HCT116 (cell line): Measurements from ENCODE around the gene MAU2. TPM values are rescaled to one million over a fixed set of nuclear protein-coding genes. Genes with fewer than 3 reads are reported as not detected.

Experiments
- ATAC-seq: fragments of 200-7000 bp; cut with Tn5 transposase; 2 replicates; pipeline ENCODE4 v1.9.1; 2020; ENCODE audit warnings: mild to moderate bottlenecking, moderate library complexity
- BruUV-seq: library from RNA; stranded (reverse); fragments of 400-500 nt; replicated peaks from 2 replicates; lab custom pipeline; 2021; lab: Mats Ljungman, UMichigan
- CTCF ChIA-PET: fragments of 300-600 bp; sonication (Branson Sonifier 250); formaldehyde crosslinking; loops from one replicate; lab custom pipeline; 2021; ENCODE audit warnings: antibody characterized with exemption; lab: Charles Lee
- POLR2A ChIA-PET: fragments of 300-600, 350-600 bp; sonication (Branson Sonifier 250); formaldehyde crosslinking; loops from one replicate; lab custom pipeline; 2021; ENCODE audit warnings: antibody characterized with exemption; lab: Charles Lee
- RAD21 ChIA-PET, 2 experiments: fragments of 300-600 bp; sonication (Branson Sonifier 250); formaldehyde crosslinking; loops; one replicate each; lab custom pipeline; 2023; ENCODE audit warnings: low total read pairs in 2 of 2; ENCODE audit not compliant: uncharacterized antibody in 2 of 2, unreplicated experiment in 2 of 2, low non-redundant PET in 1 of 2; lab: Charles Lee
- DNase-seq: peaks from one replicate; pipeline ENCODE4 v3.0.0-alpha.2; 2010; ENCODE audit warnings: low read depth, low spot score
- H2AFZ ChIP-seq: fragments of 200-600 bp; shearing (Covaris generic), sonication (generic); 2 replicates; pipeline ENCODE4 v1.6.1; 2017; ENCODE audit warnings: low read depth, mixed run types, mixed read lengths, antibody characterized with exemption, low read length; ENCODE audit not compliant: poor library complexity, severe bottlenecking
- H3K27ac ChIP-seq: 2 replicates; pipeline ENCODE4 v1.5.1; 2012; ENCODE audit warnings: low read depth, low read length
- H3K27me3 ChIP-seq: fragments of 200-600 bp; sonication (generic); 2 replicates; pipeline ENCODE4 v1.6.1; 2016; ENCODE audit warnings: mixed run types, low read length, mixed read lengths; ENCODE audit not compliant: insufficient read depth
- H3K36me3 ChIP-seq, 2 experiments: fragments of 200-500 bp in 1 of 2; fragments of 200-600 bp in 1 of 2; sonication (Bioruptor generic) in 1 of 2; sonication (generic) in 1 of 2; 2 replicates each; pipeline versions ENCODE4 v1.5.1 to v1.6.1; 2014 to 2016; ENCODE audit warnings: low read length in 2 of 2, inconsistent platforms in 1 of 2, mixed read lengths in 1 of 2, mixed run types in 1 of 2; ENCODE audit not compliant: insufficient read depth in 2 of 2, control insufficient read depth in 1 of 2
- H3K4me1 ChIP-seq, 2 experiments: fragments of 200-600 bp in 1 of 2; sonication (generic) in 1 of 2; 2 replicates each; pipeline versions ENCODE4 v1.5.1 to v1.6.1; 2012 to 2017; ENCODE audit warnings: low read length in 2 of 2, inconsistent platforms in 1 of 2, mild to moderate bottlenecking in 1 of 2, mixed read lengths in 1 of 2, mixed run types in 1 of 2, moderate library complexity in 1 of 2; ENCODE audit not compliant: insufficient read depth in 2 of 2, control insufficient read depth in 1 of 2
- H3K4me2 ChIP-seq: fragments of 200-600 bp; sonication (generic); 2 replicates; pipeline ENCODE4 v1.6.1; 2017; ENCODE audit warnings: mixed run types, low read length, mixed read lengths
- H3K4me3 ChIP-seq, 2 experiments: fragments of 200-600 bp in 1 of 2; sonication (generic) in 1 of 2; replicated peaks in 1 of 2; 2 replicates each; pipeline ENCODE4 v1.5.1; 2011 to 2016; ENCODE audit warnings: low read length in 2 of 2, control low read depth in 1 of 2, low read depth in 1 of 2, mild to moderate bottlenecking in 1 of 2, mixed read lengths in 1 of 2, mixed run types in 1 of 2
- H3K79me2 ChIP-seq: fragments of 200-600 bp; sonication (generic); 2 replicates; pipeline ENCODE4 v1.6.1; 2017; ENCODE audit warnings: mild to moderate bottlenecking, mixed run types, low read length, moderate library complexity, mixed read lengths; ENCODE audit not compliant: insufficient read depth
- H3K9ac ChIP-seq: fragments of 200-600 bp; sonication (generic); 2 replicates; pipeline ENCODE4 v1.6.1; 2016; ENCODE audit warnings: low read length, mixed read lengths
- H3K9me2 ChIP-seq: fragments of 200-600 bp; sonication (generic), shearing (Covaris generic); 2 replicates; pipeline ENCODE4 v1.6.1; 2017; ENCODE audit warnings: mixed run types, mild to moderate bottlenecking, moderate library complexity; ENCODE audit not compliant: insufficient read depth
- H3K9me3 ChIP-seq, 2 experiments: fragments of 200-500 bp in 1 of 2; fragments of 200-600 bp in 1 of 2; sonication (Bioruptor generic) in 1 of 2; sonication (generic) in 1 of 2; 2 replicates each; pipeline ENCODE4 v1.6.1; 2014 to 2017; ENCODE audit warnings: low read length in 2 of 2, mixed read lengths in 2 of 2, inconsistent platforms in 1 of 2, low read depth in 1 of 2, mild to moderate bottlenecking in 1 of 2, mixed run types in 1 of 2, moderate library complexity in 1 of 2; ENCODE audit not compliant: control insufficient read depth in 1 of 2, insufficient read depth in 1 of 2
- H4K20me1 ChIP-seq: fragments of 200-600 bp; sonication (generic), shearing (Covaris generic); 2 replicates; pipeline ENCODE4 v1.6.1; 2017; ENCODE audit warnings: mixed run types, mild to moderate bottlenecking, moderate library complexity; ENCODE audit not compliant: insufficient read depth
- CEBPB ChIP-seq: IDR thresholded peaks from 2 replicates; pipeline ENCODE4 v1.6.1; 2012; ENCODE audit warnings: low read depth
- CTCF ChIP-seq, 3 experiments: fragments of 200-600 bp in 1 of 3; sonication (generic) in 1 of 3; IDR thresholded peaks in 2 of 3; conservative IDR thresholded peaks in 1 of 3; 2 replicates each; pipeline ENCODE4 v1.5.1; 2012 to 2017; ENCODE audit warnings: low read depth in 2 of 3, low read length in 2 of 3, antibody characterized with exemption in 1 of 3, borderline replicate concordance in 1 of 3, control low read depth in 1 of 3, mild to moderate bottlenecking in 1 of 3, mixed read lengths in 1 of 3, mixed run types in 1 of 3, moderate library complexity in 1 of 3; ENCODE audit not compliant: insufficient read depth in 1 of 3
- EZH2 ChIP-seq: fragments of 200-600 bp; sonication (generic); IDR thresholded peaks from 2 replicates; pipeline ENCODE4 v1.6.1; 2017; ENCODE audit warnings: antibody characterized with exemption, mixed run types
- EZH2phosphoT487 ChIP-seq: fragments of 200-600 bp; IDR thresholded peaks from 2 replicates; pipeline ENCODE4 v1.6.1; 2018; ENCODE audit warnings: antibody characterized with exemption, borderline replicate concordance
- FOSL1 ChIP-seq: IDR thresholded peaks from 2 replicates; pipeline ENCODE4 v1.6.1; 2012; ENCODE audit warnings: low read depth
- MAX ChIP-seq: IDR thresholded peaks from 2 replicates; pipeline ENCODE4 v1.6.1; 2012
- POLR2AphosphoS5 ChIP-seq: IDR thresholded peaks from 2 replicates; pipeline ENCODE4 v1.6.1; 2011; ENCODE audit warnings: mild to moderate bottlenecking, low read depth, low read length, moderate library complexity
- RAD21 ChIP-seq: IDR thresholded peaks from 2 replicates; pipeline ENCODE4 v1.6.1; 2012; ENCODE audit warnings: low read depth, mild to moderate bottlenecking
- REST ChIP-seq: IDR thresholded peaks from 2 replicates; pipeline ENCODE4 v1.6.1; 2012; ENCODE audit warnings: low read depth
- SP1 ChIP-seq: IDR thresholded peaks from 2 replicates; pipeline ENCODE4 v1.6.1; 2012; ENCODE audit warnings: low read depth
- SRF ChIP-seq: IDR thresholded peaks from 2 replicates; pipeline ENCODE4 v1.6.1; 2012; ENCODE audit warnings: low read depth
- TCF7L2 ChIP-seq: IDR thresholded peaks from 2 replicates; pipeline ENCODE4 v1.7.0; 2011; ENCODE audit warnings: borderline replicate concordance, inconsistent platforms; ENCODE audit not compliant: insufficient read depth, insufficient read length; ENCODE audit errors: extremely low read depth
- ZNF274 ChIP-seq: fragments of 200-500 bp; sonication (Bioruptor generic); IDR thresholded peaks from 2 replicates; pipeline ENCODE4 v1.6.1; 2014; ENCODE audit warnings: mild to moderate bottlenecking, low read depth, low read length, inconsistent platforms
- intact Hi-C: fragments of 100-400 bp; cut with micrococcal nuclease; formaldehyde crosslinking; loops from 2 replicates; pipeline ENCODE4 v1.10.0; 2022
- total RNA-seq: library from RNA; stranded (reverse); gene quantifications from one replicate; pipeline ENCODE4 v1.2.1, GENCODE V29; 2021; ENCODE audit not compliant: unreplicated experiment

The MAU2 gene
- total RNA-seq, 1 experiment from 2014 or later, result 36.2 TPM

- Histone ChIP-seq H3K27ac (no peak overlapping the region), H3K4me1 (no peaks in the 10 kb centered on the region), H2AFZ (no peak overlapping the region), H3K4me3 (no peak overlapping the region), H4K20me1 (no peaks in the 10 kb centered on the region), H3K9ac (no peak overlapping the region), H3K79me2 (no peaks in the 10 kb centered on the region), H3K9me2 (no peaks in the 10 kb centered on the region), H3K9me3 (no peaks in the 10 kb centered on the region), H3K4me2 (no peak overlapping the region), H3K27me3 (no peaks in the 10 kb centered on the region), H3K36me3 (peaks cover 0 to 4% of the 10 kb centered on the region in 2 experiments; a peak in 2 of 4 replicates)
- POLR2A ChIA-PET, result no interaction called here
- DNase-seq (no peak), ATAC-seq (no peak; the same call in 1 of the 2 replicates)
- intact Hi-C loops, result no loop called here
- CTCF ChIA-PET, result interaction anchor here (2.2 kb wide), 1 partner anchor 10 kb away, joined by 5 read pairs; no protein-coding TSS in a partner anchor
- RAD21 ChIA-PET, result no interaction called here
- BruUV-seq, result no TSS peak
- TF ChIP-seq POLR2AphosphoS5, result no peak
- TF ChIP-seq SP1, result no peak
- TF ChIP-seq FOSL1, result no peak
- no peak for TF ChIP-seq MAX
- TF ChIP-seq RAD21, result no peak
- no peak for TF ChIP-seq CEBPB
- no peak for TF ChIP-seq EZH2
- no peak for TF ChIP-seq TCF7L2
- TF ChIP-seq EZH2phosphoT487, result no peak
- no peak for TF ChIP-seq CTCF (IDR thresholded peaks at IDR 0.05 in 2 of 3, conservative IDR thresholded peaks at IDR 0.05 in 1 of 3; ENCODE audit: borderline replicate concordance in 1 of 3, insufficient read depth in 1 of 3, low read depth in 2 of 3, low read length in 2 of 3)
- TF ChIP-seq SRF, result no peak
- TF ChIP-seq ZNF274, result no peak
- no peak for TF ChIP-seq REST
Measured at GRCh38 chr19:19352823-19353222, 32.2 kb downstream of the MAU2 start.
